Measurements from ENCODE around the gene TOMM7.
"Not testable (repeated sequence)": the region's sequence is repeated elsewhere in the genome, so short reads cannot be mapped to it uniquely, and the experiment has no call there.

The TOMM7 gene

DNA sequence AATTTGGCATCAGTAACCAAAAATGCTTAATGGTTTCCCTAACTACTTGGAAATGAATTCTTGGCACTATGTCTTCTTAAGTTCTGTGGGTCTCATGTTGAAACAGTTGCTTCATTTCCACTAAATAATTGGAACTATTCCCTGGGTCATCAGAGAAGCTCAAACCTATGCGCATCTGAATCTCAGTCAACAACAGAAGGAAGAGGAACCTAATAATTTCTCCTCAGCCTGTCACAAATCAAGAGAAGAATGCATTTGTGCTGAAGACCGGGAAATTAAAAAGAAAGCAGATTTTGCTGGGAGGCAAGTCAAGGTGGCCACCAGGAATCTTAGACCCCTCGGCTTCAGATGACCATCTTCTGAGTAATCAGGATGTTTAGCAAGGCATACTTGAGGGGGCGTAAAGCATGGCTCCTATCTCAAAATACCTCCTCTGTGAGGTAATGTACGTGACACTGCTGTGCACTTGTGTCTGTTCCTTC, 41.4 kb downstream of the TOMM7 start:
- no peak for DNase-seq

DNA sequence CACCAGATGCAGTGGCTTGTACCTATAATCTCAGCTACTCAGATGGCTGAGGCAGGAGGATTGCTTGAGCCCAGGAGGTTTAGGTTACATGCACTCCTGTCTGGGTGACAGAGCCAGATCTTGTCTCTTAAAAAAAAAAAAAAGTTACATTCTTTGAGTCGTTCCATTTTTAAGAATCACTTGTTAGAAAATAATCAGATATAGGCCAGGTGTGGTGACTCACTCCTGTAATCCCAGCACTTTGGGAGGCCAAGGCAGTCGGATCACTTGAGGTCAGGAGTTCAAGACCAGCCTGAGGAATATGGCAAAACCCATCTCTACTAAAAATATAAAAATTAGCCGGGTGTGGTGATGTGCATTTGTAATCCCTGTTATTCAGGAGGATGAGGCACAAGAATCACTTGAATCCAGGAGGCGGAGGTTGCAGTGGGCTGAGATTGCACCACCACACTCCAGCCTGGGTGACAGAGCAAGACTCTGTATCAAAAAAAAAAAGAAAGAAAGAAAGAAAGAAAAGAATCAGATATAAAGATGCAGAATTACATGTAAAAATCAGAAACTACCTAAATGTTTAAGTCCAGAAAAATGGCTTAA, 42.8 kb downstream of the TOMM7 start:
- not testable (repeated sequence) for DNase-seq

DNA sequence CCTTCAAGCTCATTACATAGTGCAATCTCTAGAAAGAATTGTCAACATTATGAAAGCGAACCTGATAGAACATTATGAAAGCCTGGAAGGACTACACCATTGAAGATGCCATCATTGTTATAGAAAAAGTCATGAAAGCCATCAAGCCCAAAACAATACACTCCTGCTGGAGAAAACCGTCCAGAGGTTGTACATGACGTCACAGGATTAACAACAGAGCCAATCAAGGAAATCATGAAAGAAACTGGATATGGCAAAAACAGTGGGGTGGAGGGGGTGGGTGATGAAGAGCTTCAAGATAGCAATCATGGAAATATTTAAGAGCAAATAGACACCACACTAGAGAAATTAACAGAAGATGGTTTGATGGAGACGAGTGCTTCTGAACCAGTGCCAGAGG, 45.7 kb downstream of the TOMM7 start:
- DNase-seq = no peak

DNA sequence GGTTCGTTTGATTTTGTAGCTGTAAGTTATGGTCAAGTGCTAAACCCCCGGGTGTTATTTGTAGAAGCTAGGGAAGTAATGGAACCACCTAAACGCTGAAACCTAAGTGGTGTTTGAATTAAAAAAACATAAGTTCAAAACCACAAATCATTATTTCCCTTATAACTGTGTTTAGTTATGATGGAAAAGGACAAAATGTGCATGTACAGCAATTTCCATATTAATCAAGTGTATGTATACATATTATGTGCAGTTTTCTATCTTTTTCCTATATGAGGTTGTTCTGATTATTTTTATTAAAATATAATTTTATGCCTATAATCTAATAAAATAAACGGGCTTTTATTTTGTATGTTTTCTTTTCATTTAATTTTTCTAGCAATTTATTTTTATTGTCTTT, 49.8 kb downstream of the TOMM7 start:
- DNase-seq = no peak

DNA sequence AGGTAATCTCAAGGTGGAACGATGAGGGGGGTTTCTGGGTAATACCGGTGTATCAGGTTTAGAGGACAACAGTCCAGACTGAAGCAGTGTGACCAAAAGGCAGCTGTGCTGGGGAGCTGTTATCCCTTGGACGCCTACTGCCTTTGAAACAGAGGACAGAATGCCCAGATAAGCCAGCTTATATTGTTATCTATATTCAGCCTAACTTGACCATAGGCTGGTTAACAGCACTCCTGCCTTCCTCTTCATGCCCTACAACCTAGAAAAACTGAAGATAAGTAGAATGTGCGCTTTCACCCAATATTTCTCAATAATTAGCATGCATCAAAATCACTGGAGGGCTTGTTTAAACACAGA, 50.8 kb downstream of the TOMM7 start:
- no peak for DNase-seq

DNA sequence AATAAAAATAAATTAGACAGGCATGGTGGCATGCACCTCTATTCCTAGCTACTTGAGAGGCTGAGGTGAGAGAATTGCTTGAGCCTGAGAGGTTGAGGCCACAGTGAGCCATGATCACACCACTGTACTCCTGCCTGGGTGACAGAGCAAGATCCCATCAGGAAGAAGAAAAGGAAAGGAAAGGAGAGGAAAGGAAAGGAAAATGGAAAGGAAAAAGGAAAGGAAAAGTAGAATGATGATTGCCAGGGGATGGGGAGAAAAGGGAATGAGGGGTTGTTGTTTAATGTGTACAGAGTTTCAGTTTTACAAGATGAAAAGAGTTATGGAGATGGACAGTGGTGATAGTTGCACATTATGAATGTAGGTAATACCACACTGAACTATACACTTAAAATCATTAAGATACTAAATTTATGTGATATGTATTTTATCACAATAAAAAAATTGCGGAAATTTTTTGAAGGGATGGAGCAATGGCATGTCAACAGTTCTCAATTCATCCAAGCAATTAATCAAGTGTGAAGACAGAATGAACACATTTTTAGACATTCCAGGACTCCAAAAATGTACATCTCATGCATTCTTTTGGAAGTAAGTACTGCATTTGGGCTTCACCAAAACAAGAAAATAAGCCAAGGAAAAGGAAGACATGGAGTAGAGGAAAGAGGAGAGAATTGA, 51.3 kb downstream of the TOMM7 start:
- no peak for DNase-seq

DNA sequence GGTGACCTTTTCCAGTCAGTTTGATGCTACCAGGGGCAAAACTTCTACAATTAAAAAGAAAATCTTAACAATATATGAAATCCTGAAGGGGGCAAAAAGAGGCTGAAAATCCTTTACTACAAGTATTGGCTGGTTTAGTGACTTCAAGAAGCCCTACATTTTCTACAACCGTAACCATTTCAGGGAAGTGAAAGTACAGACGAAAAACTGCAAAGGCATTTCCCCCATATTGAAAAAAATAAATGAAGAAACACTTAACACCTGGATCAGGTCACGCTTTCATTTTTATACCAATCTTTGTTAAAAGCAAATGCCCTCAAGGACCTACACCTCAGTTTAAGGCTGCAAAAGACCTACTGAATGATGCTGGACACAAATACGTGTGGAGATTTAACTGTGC, 57.0 kb downstream of the TOMM7 start:
- DNase-seq = no peak
